Tibial nerve (tissue), 4 donors: ENCODE results near the gene RALA.

Source experiments
- EP300 ChIP-seq, 2 donors: sonication (generic); formaldehyde crosslinking; IDR thresholded peaks; one replicate each; pipeline ENCODE4 v1.6.1; 2017; ENCODE audit warnings: antibody characterized with exemption in 2 of 2, mild to moderate bottlenecking in 1 of 2
- TF ChIP-seq, protein P1 (sequence below), 5 experiments: fragments of 200-600 bp in 3 of 5; fragments of 450-650 bp in 2 of 5; sonication (generic) in 3 of 5; IDR thresholded peaks; one replicate each; pipeline ENCODE4 v1.5.1; 2016 to 2019; ENCODE audit warnings: antibody characterized with exemption in 5 of 5, mild to moderate bottlenecking in 3 of 5, moderate library complexity in 2 of 5

- TF ChIP-seq, protein P1, sequence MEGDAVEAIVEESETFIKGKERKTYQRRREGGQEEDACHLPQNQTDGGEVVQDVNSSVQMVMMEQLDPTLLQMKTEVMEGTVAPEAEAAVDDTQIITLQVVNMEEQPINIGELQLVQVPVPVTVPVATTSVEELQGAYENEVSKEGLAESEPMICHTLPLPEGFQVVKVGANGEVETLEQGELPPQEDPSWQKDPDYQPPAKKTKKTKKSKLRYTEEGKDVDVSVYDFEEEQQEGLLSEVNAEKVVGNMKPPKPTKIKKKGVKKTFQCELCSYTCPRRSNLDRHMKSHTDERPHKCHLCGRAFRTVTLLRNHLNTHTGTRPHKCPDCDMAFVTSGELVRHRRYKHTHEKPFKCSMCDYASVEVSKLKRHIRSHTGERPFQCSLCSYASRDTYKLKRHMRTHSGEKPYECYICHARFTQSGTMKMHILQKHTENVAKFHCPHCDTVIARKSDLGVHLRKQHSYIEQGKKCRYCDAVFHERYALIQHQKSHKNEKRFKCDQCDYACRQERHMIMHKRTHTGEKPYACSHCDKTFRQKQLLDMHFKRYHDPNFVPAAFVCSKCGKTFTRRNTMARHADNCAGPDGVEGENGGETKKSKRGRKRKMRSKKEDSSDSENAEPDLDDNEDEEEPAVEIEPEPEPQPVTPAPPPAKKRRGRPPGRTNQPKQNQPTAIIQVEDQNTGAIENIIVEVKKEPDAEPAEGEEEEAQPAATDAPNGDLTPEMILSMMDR (IDR thresholded peaks at IDR 0.05) = no peak
- TF ChIP-seq EP300 (IDR thresholded peaks at IDR 0.05) = no peak
Observed at GRCh38 chr7:39700165-39700564, 76.8 kb downstream of the RALA start.
